CD4-positive, alpha-beta T cell treated with Interleukin-6 for 4 hours (primary cell): ENCODE data around the gene CHN1.
A peak's percentile ranks its signal among the peaks of the same experiment; 100 is the strongest.

ENCODE experiments used
- DNase-seq: peaks from one replicate; pipeline ENCODE4 v3.0.0-alpha.2; 2020; ENCODE audit warnings: mixed read lengths

Gene CHN1

GRCh38 chr2:174815526-174815925 is 189.7 kb downstream of the CHN1 start:
- DNase-seq = no peak

- no peak for DNase-seq
These were observed 193.1 kb downstream of the CHN1 start for GRCh38 chr2:174812037-174812436.

- DNase-seq = no peak
These were observed 197.2 kb downstream of the CHN1 start for GRCh38 chr2:174807931-174808330.

GRCh38 chr2:174805803-174806202 is 199.4 kb downstream of the CHN1 start:
- DNase-seq = no peak

- no peak for DNase-seq
These were observed 202.7 kb downstream of the CHN1 start for GRCh38 chr2:174802459-174802858.

- DNase-seq = no peak
These were observed 204.6 kb downstream of the CHN1 start for GRCh38 chr2:174800436-174801205.

GRCh38 chr2:174798801-174799200 is 206.4 kb downstream of the CHN1 start:
- DNase-seq = no peak

- no peak for DNase-seq
These were observed 207.4 kb downstream of the CHN1 start for GRCh38 chr2:174797781-174798276.

- DNase-seq = no peak
These were observed 208.8 kb downstream of the CHN1 start for GRCh38 chr2:174796319-174796771.

- DNase-seq = no peak
These were observed 210.3 kb downstream of the CHN1 start for GRCh38 chr2:174794851-174795374.

GRCh38 chr2:174792309-174793025 is 212.7 kb downstream of the CHN1 start:
- DNase-seq = no peak

GRCh38 chr2:174791746-174792280 is 213.4 kb downstream of the CHN1 start:
- no peak for DNase-seq

GRCh38 chr2:174791020-174791419 is 214.2 kb downstream of the CHN1 start:
- no peak for DNase-seq

- no peak for DNase-seq
These were observed 216.2 kb downstream of the CHN1 start for GRCh38 chr2:174789001-174789400.

- DNase-seq = peak; percentile 54
These were observed 216.8 kb downstream of the CHN1 start for GRCh38 chr2:174788291-174788929.

GRCh38 chr2:174787487-174788205 is 217.5 kb downstream of the CHN1 start:
- no peak for DNase-seq

- no peak for DNase-seq
These were observed 219.0 kb downstream of the CHN1 start for GRCh38 chr2:174786066-174786725.

GRCh38 chr2:174785481-174785880 is 219.7 kb downstream of the CHN1 start:
- no peak for DNase-seq

- no peak for DNase-seq
These were observed 220.3 kb downstream of the CHN1 start for GRCh38 chr2:174784909-174785308.

- DNase-seq = no peak
These were observed 220.9 kb downstream of the CHN1 start for GRCh38 chr2:174784316-174784715.

- DNase-seq = no peak
These were observed 223.2 kb downstream of the CHN1 start for GRCh38 chr2:174781996-174782395.

GRCh38 chr2:174781298-174781697 is 223.9 kb downstream of the CHN1 start:
- no peak for DNase-seq
